K562 (cell line): ENCODE results near the gene RPTOR. TPM values are rescaled to one million over a fixed set of nuclear protein-coding genes. Genes with fewer than 3 reads are reported as not detected.

Experiments used
- ATAC-seq: fragments of 200-7000 bp; cut with Tn5 transposase; 3 replicates; pipeline ENCODE4 v1.9.1; 2020; ENCODE audit warnings: moderate library complexity
- BruUV-seq: library from RNA; stranded (reverse); fragments of 400-500 nt; replicated peaks from 2 replicates; lab custom pipeline; 2021; lab: Mats Ljungman, UMichigan
- CTCF ChIA-PET: fragments of 300-600 bp; formaldehyde crosslinking; extraction: SDS; loops from one replicate; lab custom pipeline; 2021; ENCODE audit warnings: low intra/inter-chr PET ratio; lab: Yijun Ruan, JAX
- POLR2A ChIA-PET: fragments of 300-600, 350-650 bp; sonication (Branson Sonifier 250); formaldehyde crosslinking; extraction: SDS; loops from one replicate; lab custom pipeline; 2021; ENCODE audit warnings: antibody characterized with exemption, inconsistent platforms; lab: Yijun Ruan, JAX
- DNase-seq, 4 experiments: peaks; one replicate each; pipeline versions ENCODE4 v3.0.0 to v3.0.0-alpha.2; 2011 to 2018; ENCODE audit warnings: low spot score in 3 of 4, mixed read lengths in 3 of 4; ENCODE audit errors: extremely low read depth in 1 of 4
- FAIRE-seq: peaks from 2 replicates; lab custom pipeline; 2011; peaks lifted over from hg19 to GRCh38; lab: Jason Lieb, UNC
- H2AFZ ChIP-seq: 2 replicates; pipeline ENCODE4 v1.6.0; 2011; ENCODE audit warnings: low read depth, low read length, control low read depth, inconsistent platforms
- H3K27ac ChIP-seq: fragments of 200-600 bp; 3 replicates; pipeline ENCODE4 v1.8.0; 2011; ENCODE audit warnings: low read depth, mild to moderate bottlenecking, control low read depth, inconsistent platforms, low read length, moderate library complexity, mixed read lengths; ENCODE audit errors: extremely low read depth
- H3K27me3 ChIP-seq, 2 experiments: fragments of 300-600 bp in 1 of 2; 2 replicates in 1 of 2; 3 replicates in 1 of 2; pipeline versions ENCODE4 v1.6.0 to v1.8.0; 2011; ENCODE audit warnings: inconsistent platforms in 2 of 2, low read length in 2 of 2, mild to moderate bottlenecking in 1 of 2, mixed read lengths in 1 of 2, moderate library complexity in 1 of 2; ENCODE audit not compliant: control insufficient read depth in 2 of 2, insufficient read depth in 2 of 2
- H3K36me3 ChIP-seq: fragments of 300-600 bp; 3 replicates; pipeline ENCODE4 v1.8.0; 2011; ENCODE audit warnings: mild to moderate bottlenecking, low read length, inconsistent platforms; ENCODE audit not compliant: control insufficient read depth, insufficient read depth
- H3K4me1 ChIP-seq, 2 experiments: fragments of 200-600 bp in 1 of 2; replicated peaks in 1 of 2; 2 replicates in 1 of 2; 3 replicates in 1 of 2; pipeline versions ENCODE4 v1.5.1 to v1.8.0; 2011; ENCODE audit warnings: inconsistent platforms in 2 of 2, low read length in 2 of 2, mild to moderate bottlenecking in 1 of 2, mixed read lengths in 1 of 2, moderate library complexity in 1 of 2; ENCODE audit not compliant: control insufficient read depth in 2 of 2, insufficient read depth in 2 of 2
- H3K4me2 ChIP-seq: 2 replicates; pipeline ENCODE4 v1.6.1; 2011; ENCODE audit warnings: low read length, control low read depth, inconsistent platforms, mixed read lengths; ENCODE audit not compliant: insufficient read depth
- H3K4me3 ChIP-seq: fragments of 200-600 bp; sonication (generic), shearing (Covaris generic); 2 replicates; pipeline ENCODE4 v1.5.1; 2016; ENCODE audit warnings: control low read depth, inconsistent platforms
- H3K79me2 ChIP-seq: fragments of 200-600 bp; 3 replicates; pipeline ENCODE4 v1.8.0; 2011; ENCODE audit warnings: low read length, inconsistent platforms; ENCODE audit not compliant: control insufficient read depth, insufficient read depth
- H3K9ac ChIP-seq, 2 experiments: 2 replicates each; pipeline versions ENCODE4 v1.6.0 to v1.6.1; 2011; ENCODE audit warnings: low read depth in 2 of 2, low read length in 2 of 2, control low read depth in 1 of 2, inconsistent platforms in 1 of 2, mild to moderate bottlenecking in 1 of 2, mixed read lengths in 1 of 2; ENCODE audit not compliant: insufficient read depth in 1 of 2
- H3K9me1 ChIP-seq: one replicate; pipeline ENCODE4 v1.6.0; 2011; ENCODE audit warnings: inconsistent platforms, mild to moderate bottlenecking, low read length, moderate library complexity; ENCODE audit not compliant: control insufficient read depth, insufficient read depth
- H3K9me3 ChIP-seq: replicated peaks from 2 replicates; pipeline ENCODE4 v1.5.1; 2011; ENCODE audit warnings: low read depth, low read length, inconsistent platforms; ENCODE audit not compliant: control insufficient read depth, insufficient read depth
- H4K20me1 ChIP-seq: replicated peaks from 2 replicates; pipeline ENCODE4 v1.6.1; 2011; ENCODE audit warnings: low read length, inconsistent platforms, mixed read lengths; ENCODE audit not compliant: control insufficient read depth, insufficient read depth
- IRF1 ChIP-seq: sonication (generic); formaldehyde crosslinking; IDR thresholded peaks from 2 replicates; pipeline ENCODE4 v1.8.0; 2022; ENCODE audit warnings: missing genetic modification reagents, mild to moderate bottlenecking, borderline replicate concordance
- MXD1 ChIP-seq: fragments of 250-450 bp; sonication (Bioruptor Pico); IDR thresholded peaks from 2 replicates; pipeline ENCODE4 v1.8.0; 2021; ENCODE audit warnings: borderline replicate concordance, mild to moderate bottlenecking, moderate library complexity; ENCODE audit not compliant: poor library complexity, severe bottlenecking
- PCBP1 ChIP-seq: fragments of 200-400 bp; formaldehyde crosslinking; IDR thresholded peaks from 2 replicates; pipeline ENCODE4 v1.6.1; 2018; ENCODE audit warnings: mild to moderate bottlenecking, low read depth, low read length; ENCODE audit not compliant: poor library complexity, severe bottlenecking
- POLR2G ChIP-seq: fragments of 200-400 bp; formaldehyde crosslinking; IDR thresholded peaks from 2 replicates; pipeline ENCODE4 v1.6.1; 2017; ENCODE audit warnings: low read depth, mild to moderate bottlenecking, antibody characterized with exemption, low read length, moderate library complexity
- RBM22 ChIP-seq: fragments of 200-400 bp; formaldehyde crosslinking; IDR thresholded peaks from 2 replicates; pipeline ENCODE4 v1.6.1; 2018; ENCODE audit warnings: low read length, low read depth; ENCODE audit not compliant: poor library complexity, severe bottlenecking
- REST ChIP-seq, 2 experiments: fragments of 450-650 bp; formaldehyde crosslinking in 1 of 2; IDR thresholded peaks; 2 replicates each; pipeline versions ENCODE4 v1.4.0 to v1.6.1; 2014 to 2020; ENCODE audit warnings: mild to moderate bottlenecking in 2 of 2, borderline replicate concordance in 1 of 2, low read depth in 1 of 2
- ZBTB33 ChIP-seq: sonication (generic); formaldehyde crosslinking; IDR thresholded peaks from 2 replicates; pipeline ENCODE4 v1.8.1; 2023; ENCODE audit warnings: mild to moderate bottlenecking, missing genetic modification reagents
- WGBS: fragments of 100-300 bp; shearing (Covaris generic); methylation state at CpG from one replicate; pipeline ENCODE4 v1.1.6; 2016; ENCODE audit warnings: low coverage, mixed read lengths; ENCODE audit not compliant: insufficient coverage; ENCODE audit errors: missing lambda C conversion rate; 5-methylcytosine and 5-hydroxymethylcytosine counted together
- in situ Hi-C: fragments of 300-500 bp; cut with MboI; formaldehyde crosslinking; loops from 4 replicates; pipeline ENCODE4 v1.15.0; 2018; ENCODE audit warnings: inconsistent platforms, mixed read lengths
- intact Hi-C: fragments of 100-400 bp; cut with micrococcal nuclease; formaldehyde crosslinking; loops from 2 replicates; pipeline ENCODE4 v1.14.2; 2022
- polyA plus RNA-seq, 8 experiments: library from polyadenylated mRNA; depleted of rRNA in 4 of 8; stranded (reverse) in 5 of 8; unstranded in 3 of 8; fragments of >200 nt; fragmentation: Nextera tagmentation in 2 of 8; fragmentation: Illumina TruSeq in 1 of 8; extraction: Ambion mirVana in 2 of 8; extraction: Trizol in 1 of 8; gene quantifications; 2 replicates each; pipeline versions ENCODE4 v1.2.1 to v1.2.3, GENCODE V29; 2011 to 2014; ENCODE audit warnings: inconsistent platforms in 1 of 8, missing spikeins in 1 of 8
- total RNA-seq, 7 experiments: library from RNA; depleted of rRNA in 6 of 7; stranded (reverse); fragments of >200 nt in 6 of 7; fragmentation: Illumina TruSeq in 2 of 7; extraction: Trizol in 2 of 7; gene quantifications; 2 replicates each; pipeline versions ENCODE4 v1.2.1 to v1.2.3, GENCODE V29; 2011 to 2021; ENCODE audit warnings: low replicate concordance in 1 of 7

RPTOR gene
- total and polyA plus RNA-seq, 9 of the 15 experiments (the other 6 are each of a cell fraction or from before 2014, with no cell fraction given), result 0.24 to 54.1 (median 10.2) TPM

GRCh38 chr17:80967404-80967872 is 422.8 kb downstream of the RPTOR start:
- ATAC-seq (peak; percentile 18), FAIRE-seq (no peak), DNase-seq (peak in 1 of 4 experiments; percentile 32)
- intact Hi-C loops, result no loop called here
- WGBS, result 52% methylated on average over 12 of the region's 19 CpGs
- Histone ChIP-seq H3K9me3 (no peaks in the 10 kb centered on the region), H3K4me1 (peaks cover 0 to 51% of the 10 kb centered on the region in 2 experiments; a peak in 4 of 5 replicates), H3K27ac (no peak overlapping the region), H3K4me3 (no peak overlapping the region), H3K4me2 (no peak overlapping the region), H3K36me3 (peaks cover 13% of the 10 kb centered on the region; the same call in 1 of the 3 replicates), H3K79me2 (no peaks in the 10 kb centered on the region), H2AFZ (no peak overlapping the region), H3K27me3 (peaks cover 10 to 19% of the 10 kb centered on the region in 2 experiments; a peak in 4 of 5 replicates), H4K20me1 (no peaks in the 10 kb centered on the region), H3K9ac (no peak overlapping the region; a peak in 1 of 4 replicates), H3K9me1 (no peaks in the 10 kb centered on the region)
- no TSS peak for BruUV-seq
- ChIA-PET CTCF (no interaction called here), POLR2A (interaction anchor here (0.6 kb wide), 1 partner anchor 1828 kb away, joined by 3 read pairs; no protein-coding TSS in a partner anchor)
- in situ Hi-C loops, result no loop called here
- no peak for TF ChIP-seq REST (IDR thresholded peaks at IDR 0.05; ENCODE audit: borderline replicate concordance)
- TF ChIP-seq REST (CRISPR knock-in tag; IDR thresholded peaks at IDR 0.05; ENCODE audit: low read depth), result no peak
- TF ChIP-seq IRF1 (CRISPR knock-in tag), result no peak
- TF ChIP-seq MXD1 (CRISPR knock-in tag), result no peak
- peak; percentile 86 for TF ChIP-seq RBM22
- 0 out of 2 replicates have a peak, but pooled peaks have one; percentile 36 for TF ChIP-seq ZBTB33
- TF ChIP-seq POLR2G, result peak; percentile 75
- TF ChIP-seq PCBP1, result no peak
